Measurements from ENCODE around the gene FAM13A.

GRCh38 chr4:88792268-88792781 lies 264.7 kb downstream of the FAM13A start:
- TF ChIP-seq CTCF (IDR thresholded peaks at IDR 0.05; ENCODE audit: insufficient read depth, low read length) (no peak), POLR2AphosphoS5 (IDR thresholded peaks at IDR 0.05; ENCODE audit: low read depth) (no peak), REST (IDR thresholded peaks at IDR 0.05; ENCODE audit: insufficient replicate concordance, low read depth) (no peak)

Measured in HL-60 (cell line).